GM21619 (cell line): ENCODE results near the gene SNX3.

Source experiments
- ATAC-seq: cut with Tn5 transposase; IDR thresholded peaks from one replicate; pipeline ENCODE4 v1.9.1; 2021; ENCODE audit not compliant: unreplicated experiment

SNX3 gene

GRCh38 chr6:108171291-108171917 lies 89.4 kb downstream of the SNX3 start:
- ATAC-seq, result no peak

DNA sequence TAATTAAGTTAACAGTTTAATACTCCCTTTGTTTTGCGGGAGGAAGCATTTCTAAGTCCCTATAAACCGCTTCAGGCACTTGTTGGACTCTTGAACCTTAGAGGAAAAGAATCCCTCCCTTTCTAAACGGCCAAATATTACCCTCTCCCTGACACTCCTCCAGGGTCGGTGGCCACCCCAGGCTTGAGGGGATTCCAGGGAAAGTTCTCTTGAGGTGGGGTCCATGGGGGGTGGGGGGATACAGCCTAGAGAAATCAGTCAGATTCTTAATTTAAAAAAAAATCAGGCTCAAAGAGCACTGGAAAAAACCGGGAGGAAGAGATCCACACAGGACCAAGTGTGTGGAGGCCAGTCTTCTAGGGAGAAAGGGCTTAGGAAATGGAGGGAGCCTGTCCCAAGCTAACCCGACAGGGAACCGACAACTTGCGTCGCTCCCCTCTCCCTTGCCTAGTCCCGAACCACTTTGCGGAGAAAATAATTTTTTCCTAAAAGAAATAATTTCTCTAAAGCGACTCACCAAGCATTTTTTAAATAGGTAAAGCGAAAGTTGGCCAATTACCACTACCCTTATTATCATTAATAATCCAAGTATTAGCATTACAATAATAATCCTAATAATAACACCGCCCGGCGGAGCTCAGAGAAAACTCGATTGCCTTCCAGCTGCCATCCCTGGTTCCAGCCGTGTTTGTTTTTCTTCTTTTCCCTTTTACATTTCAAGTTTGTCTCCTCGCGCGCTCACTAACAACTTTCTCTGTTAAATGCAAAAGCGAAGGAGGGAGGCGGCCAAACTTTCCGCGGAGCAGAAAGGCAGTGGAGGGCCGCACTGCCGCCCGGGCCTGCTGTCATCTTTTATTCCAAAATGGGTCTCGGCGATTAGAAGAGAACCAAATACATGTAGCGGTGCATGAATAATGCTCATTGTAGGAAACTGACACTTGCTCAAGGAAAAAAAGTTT lies 90.2 kb downstream of the SNX3 start:
- no peak for ATAC-seq

GRCh38 chr6:108169464-108170331 lies 91.1 kb downstream of the SNX3 start:
- ATAC-seq, result no peak

- ATAC-seq, result no peak
Observed at GRCh38 chr6:108168501-108169463, 92.1 kb downstream of the SNX3 start.

GRCh38 chr6:108168090-108168463 lies 92.8 kb downstream of the SNX3 start:
- no peak for ATAC-seq

DNA sequence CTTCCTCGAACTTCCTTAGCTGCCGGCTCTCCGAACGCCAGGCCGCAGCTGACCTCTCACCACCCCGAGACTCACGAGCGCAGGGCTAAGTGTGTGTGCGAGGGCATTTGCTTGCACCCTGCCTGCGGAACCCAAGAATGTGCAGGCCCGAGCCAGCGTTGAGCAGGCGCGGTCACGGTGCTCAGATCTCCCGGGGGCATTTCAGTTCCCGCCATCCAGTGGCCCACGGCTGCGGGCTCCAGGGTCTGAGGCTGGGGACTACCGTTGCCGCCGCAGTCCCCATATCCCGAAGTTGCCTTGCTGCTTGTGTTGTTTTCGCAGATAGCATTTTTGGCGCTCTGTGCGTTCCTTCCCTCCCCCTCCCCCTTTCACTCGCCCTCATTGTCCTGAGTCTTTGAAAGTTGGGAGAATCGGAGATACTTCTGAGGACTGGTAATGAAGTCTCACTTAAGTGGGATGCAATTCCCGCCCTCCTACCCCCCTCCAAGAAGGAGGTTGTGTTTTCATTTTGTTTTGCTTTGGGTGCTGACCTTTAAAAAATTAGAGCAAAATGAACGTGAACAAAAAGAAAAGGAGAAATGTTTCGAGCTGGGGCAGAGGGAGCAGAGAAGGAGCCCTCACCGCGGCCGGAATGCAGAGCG lies 93.3 kb downstream of the SNX3 start:
- no peak for ATAC-seq

DNA sequence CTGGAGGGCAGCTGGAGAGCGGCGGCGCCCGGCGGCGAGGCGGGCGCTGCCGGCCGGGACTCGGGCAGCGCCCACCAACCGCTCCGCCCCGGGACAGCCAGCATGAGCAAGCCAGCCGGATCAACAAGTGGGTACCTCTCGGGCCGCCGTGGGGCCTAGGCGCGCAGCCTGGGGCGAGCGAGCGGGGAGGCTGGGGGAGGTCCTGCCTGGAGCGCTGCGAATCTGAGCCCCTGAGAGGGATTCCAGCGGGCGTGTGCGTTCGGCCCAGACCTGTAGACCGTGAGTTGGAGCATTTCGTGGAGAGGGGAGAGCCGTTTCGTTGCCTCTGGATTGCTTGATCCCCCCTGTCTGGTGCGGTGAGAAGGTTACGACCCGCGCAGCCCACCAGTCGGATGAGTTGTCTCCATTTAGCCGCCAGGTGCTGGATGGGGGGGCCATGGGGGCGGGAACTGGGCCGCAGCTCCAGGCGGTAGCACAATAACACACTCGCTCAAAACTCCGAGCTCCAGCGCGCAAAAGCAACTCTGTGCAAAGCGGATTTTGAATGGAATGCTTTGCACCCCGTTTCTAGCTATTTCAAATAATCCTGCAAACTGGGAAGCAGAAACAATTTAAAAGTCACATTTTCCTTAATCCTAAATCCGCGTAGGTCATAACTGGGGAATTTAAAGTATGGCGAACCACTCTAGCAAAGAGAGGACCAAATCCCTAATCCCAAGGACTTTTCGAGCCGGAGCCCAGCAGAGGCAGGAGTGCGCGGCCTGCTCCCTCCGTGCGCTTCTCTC lies 94.0 kb downstream of the SNX3 start:
- ATAC-seq, result no peak

DNA sequence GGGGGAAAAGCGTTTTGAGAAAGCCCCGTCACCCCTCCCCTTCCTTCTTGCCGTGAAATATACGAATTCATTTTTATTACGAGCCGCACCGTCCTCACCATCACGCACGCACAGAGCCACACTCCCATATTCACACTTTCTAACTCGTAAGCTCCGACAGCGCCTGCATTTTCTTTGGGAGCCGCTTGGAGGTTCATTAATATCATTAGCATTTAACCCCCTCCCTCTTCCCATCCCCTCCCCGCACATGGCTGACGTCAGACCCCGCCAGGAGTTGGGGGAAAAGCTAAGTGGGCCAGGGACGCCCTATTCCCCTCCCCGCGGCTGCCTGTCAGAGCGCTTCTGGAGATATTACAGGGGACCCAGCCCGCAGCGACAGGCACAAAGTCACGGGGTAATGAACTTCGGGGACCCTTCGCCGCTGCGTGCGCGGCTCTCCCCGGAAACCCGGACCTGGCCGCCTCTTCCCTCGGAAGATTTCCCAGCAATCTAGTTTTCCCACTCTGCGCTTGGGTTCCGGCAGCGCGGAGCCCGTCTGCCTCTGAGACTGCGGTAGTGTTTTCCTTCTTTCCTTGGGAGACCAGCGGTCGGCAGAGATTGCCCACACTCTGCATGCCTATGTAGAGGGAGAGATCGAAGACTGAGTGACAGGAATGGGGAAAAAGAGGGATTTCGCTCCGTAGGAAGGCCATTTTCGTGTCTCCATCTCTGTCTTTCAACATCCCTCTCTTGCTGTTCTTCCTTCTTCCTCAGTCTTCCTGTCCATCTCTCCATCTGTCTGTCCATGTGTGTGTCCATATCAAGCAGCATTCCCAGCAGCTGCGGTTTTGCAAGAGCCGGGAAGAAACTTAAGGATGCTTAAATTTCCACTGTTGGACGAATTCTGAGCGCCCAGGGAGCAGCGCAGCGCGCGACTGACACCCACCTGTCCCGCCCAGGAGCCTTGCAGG lies 94.9 kb downstream of the SNX3 start, which contains the start of gene NR2E1:
TSS of gene NR2E1 (plus strand) at position 309 of the 950 bp plus-strand sequence. CDS start 744 bp downstream, outside the sequence.
- ATAC-seq, result no peak

DNA sequence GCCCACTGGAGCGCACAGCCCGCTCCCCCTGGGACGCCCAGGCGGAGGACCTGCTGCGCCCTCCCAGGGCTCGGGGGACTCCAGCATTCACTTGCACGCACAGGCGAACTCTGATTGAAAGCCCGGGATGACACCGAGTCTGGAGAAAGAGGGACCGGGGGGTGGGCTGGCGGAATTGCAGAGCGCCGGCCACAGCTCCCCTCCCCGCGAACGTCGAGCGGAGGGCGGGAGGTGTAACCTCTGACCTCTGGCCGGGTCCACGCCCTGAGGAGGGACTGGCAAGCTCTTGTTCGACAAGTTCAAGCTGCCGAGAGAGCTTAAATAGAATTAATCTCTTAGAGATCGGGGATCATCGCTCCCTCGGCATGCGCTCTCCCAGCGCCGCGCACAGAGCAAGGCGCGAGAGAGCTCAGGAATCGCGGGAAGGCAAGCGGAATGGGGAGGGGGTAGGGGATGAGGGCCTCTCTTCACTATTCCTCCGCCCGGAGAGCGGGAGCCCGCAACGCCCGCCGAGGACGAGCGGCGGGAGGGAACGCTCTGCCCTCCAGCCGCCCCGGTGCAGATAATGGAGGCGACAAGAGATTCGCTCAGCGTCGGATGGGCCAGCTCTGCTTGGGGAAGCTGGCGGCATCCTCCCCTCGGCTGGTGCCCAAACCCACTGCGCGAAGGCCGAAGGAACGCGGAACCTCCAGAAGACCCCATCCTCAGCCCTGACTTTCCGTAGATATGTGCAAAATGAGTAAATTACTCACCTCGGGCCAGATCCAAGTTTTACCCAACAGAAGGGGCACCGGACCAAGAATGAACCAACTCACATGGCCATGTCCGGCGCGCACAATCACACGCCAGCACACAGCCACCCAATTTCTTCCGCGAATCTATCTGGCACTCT lies 95.8 kb downstream of the SNX3 start:
- no peak for ATAC-seq

- no peak for ATAC-seq
Observed at GRCh38 chr6:108164543-108164814, 96.4 kb downstream of the SNX3 start.

- no peak for ATAC-seq
Observed at GRCh38 chr6:108163644-108164542, 96.9 kb downstream of the SNX3 start.

- no peak for ATAC-seq
Observed at GRCh38 chr6:108163267-108163643, 97.6 kb downstream of the SNX3 start.

GRCh38 chr6:108161724-108162282 lies 99.0 kb downstream of the SNX3 start:
- ATAC-seq, result no peak
